Kidney (tissue), 14 donors: ENCODE measurements around the gene ERCC2. TPM values are rescaled to one million over a fixed set of nuclear protein-coding genes. Genes with fewer than 3 reads are reported as not detected.

Experiments used
- DNase-seq, 5 donors: peaks; one replicate each; pipeline ENCODE4 v3.0.0-alpha.2; 2013 to 2020
- FAIRE-seq: peaks from 2 replicates; lab custom pipeline; 2012; peaks lifted over from hg19 to GRCh38; lab: Jason Lieb, UNC
- H3K27ac ChIP-seq, 2 donors: one replicate each; pipeline ENCODE4 v1.7.0; 2013; ENCODE audit warnings: low read depth in 2 of 2, low read length in 2 of 2, inconsistent platforms in 1 of 2
- H3K27me3 ChIP-seq: one replicate; pipeline ENCODE4 v1.7.1; 2013; ENCODE audit warnings: low read length, inconsistent platforms; ENCODE audit not compliant: control insufficient read depth, insufficient read depth
- H3K36me3 ChIP-seq, 3 donors: one replicate each; pipeline versions ENCODE4 v1.7.0 to v1.7.1; 2013; ENCODE audit warnings: low read length in 3 of 3, control low read depth in 1 of 3, inconsistent platforms in 1 of 3; ENCODE audit not compliant: insufficient read depth in 3 of 3, control insufficient read depth in 2 of 3
- H3K4me1 ChIP-seq, 3 donors: one replicate each; pipeline versions ENCODE4 v1.7.0 to v1.7.1; 2013; ENCODE audit warnings: low read length in 3 of 3, inconsistent platforms in 1 of 3, low read depth in 1 of 3; ENCODE audit not compliant: control insufficient read depth in 2 of 3, insufficient read depth in 2 of 3
- H3K4me3 ChIP-seq, 3 donors: one replicate each; pipeline versions ENCODE4 v1.7.0 to v1.8.1; 2013; ENCODE audit warnings: low read length in 3 of 3, control low read depth in 1 of 3, inconsistent platforms in 1 of 3
- H3K9ac ChIP-seq, 3 donors: one replicate each; pipeline versions ENCODE4 v1.7.0 to v1.7.1; 2013; ENCODE audit warnings: low read length in 3 of 3, control low read depth in 1 of 3, inconsistent platforms in 1 of 3
- H3K9me3 ChIP-seq, 3 donors: one replicate each; pipeline versions ENCODE4 v1.7.0 to v1.7.1; 2013; ENCODE audit warnings: low read length in 3 of 3, control low read depth in 1 of 3, inconsistent platforms in 1 of 3; ENCODE audit not compliant: control insufficient read depth in 2 of 3, insufficient read depth in 1 of 3
- CTCF ChIP-seq: IDR thresholded peaks from 3 replicates; pipeline ENCODE4 v1.5.1; 2012; ENCODE audit warnings: mild to moderate bottlenecking, moderate library complexity, borderline replicate concordance; ENCODE audit not compliant: insufficient read depth; ENCODE audit errors: extremely low read depth
- intact Hi-C: fragments of 100-400 bp; cut with DNase I; formaldehyde crosslinking; loops from one replicate; pipeline ENCODE4 v1.11.1; 2022
- polyA plus RNA-seq: library from polyadenylated mRNA; stranded (reverse); fragments of 350-450 nt; fragmentation: Illumina TruSeq; extraction: RNeasy Lipid Tissue Mini Kit (QIAGEN cat#74804); gene quantifications from one replicate; pipeline ENCODE4 v1.2.3, GENCODE V29; 2014; ENCODE audit warnings: low read depth, low replicate concordance; ENCODE audit not compliant: insufficient read depth
- total RNA-seq: library from RNA; stranded (reverse); fragmentation: NEBNext Ultra II Directional; extraction: Animal tissue kit (Norgen Biotek cat#: 25700); gene quantifications from one replicate; pipeline ENCODE4 v1.2.1, GENCODE V29; 2021
- donor health status: control.
- donor health status: control.
- donor health status: control.
- donor health status: control.
- donor health status: control.
- donor health status: DM: yes; HTN: yes; CAD: no.
- donor health status: Normal renal cell carcinoma (clear cell type).

Gene ERCC2
- total and polyA plus RNA-seq, 2 donors from 2014 or later = 16.7 to 19.0 TPM

GRCh38 chr19:45404557-45405434, 34.4 kb upstream of the ERCC2 start, which contains the start of gene PPP1R13L:
Gene PPP1R13L (minus strand): TSS chr19:45405069. CDS start chr19:45398318, 6,751 bp downstream.
- intact Hi-C loops = no loop called here

GRCh38 chr19:45403781-45404556, 33.6 kb upstream of the ERCC2 start:
- FAIRE-seq = no peak
- peak in 4 of 5 donors; percentile 42 to 79 (median 49) for DNase-seq
- TF ChIP-seq CTCF = peak; percentile 6
- Histone ChIP-seq H3K9ac (peak overlapping the region in 1 of 3 donors; percentile 36), H3K4me1 (peaks cover 0 to 10% (median 9%) of the 10 kb centered on the region in 3 donors), H3K4me3 (peak overlapping the region; percentile 67 to 92 (median 92)), H3K27me3 (peaks cover 15% of the 10 kb centered on the region), H3K27ac (peak overlapping the region in 1 of 2 donors; percentile 60), H3K36me3 (no peaks in the 10 kb centered on the region), H3K9me3 (no peaks in the 10 kb centered on the region)
- intact Hi-C loops = no loop called here

More at GRCh38 chr19:45404557-45405434, 34.4 kb upstream of the ERCC2 start, which contains the start of gene PPP1R13L:
- H3K9me3 ChIP-seq = no peaks in the 10 kb centered on the region
- DNase-seq = peak; percentile 71 to 95 (median 85)
- H3K4me3 ChIP-seq = peak within 1 kb of the TSS; percentile 67 to 92 (median 92)
- peak within 1 kb of the TSS; percentile 36 to 87 (median 50) for H3K9ac ChIP-seq
- no peak for TF ChIP-seq CTCF
- FAIRE-seq = no peak
- peak within 1 kb of the TSS; percentile 88 to 99 for H3K27ac ChIP-seq
- H3K4me1 ChIP-seq = peaks cover 0 to 10% (median 9%) of the 10 kb centered on the region in 3 donors
- H3K36me3 ChIP-seq = no peaks in the 10 kb centered on the region
- peaks cover 15% of the 10 kb centered on the region for H3K27me3 ChIP-seq

GRCh38 chr19:45403272-45403671, 32.9 kb upstream of the ERCC2 start:
- intact Hi-C loops = no loop called here
- Histone ChIP-seq H3K27me3 (peaks cover 15% of the 10 kb centered on the region), H3K9ac (no peak overlapping the region), H3K27ac (peak overlapping the region in 1 of 2 donors; percentile 41), H3K9me3 (no peaks in the 10 kb centered on the region), H3K36me3 (no peaks in the 10 kb centered on the region), H3K4me1 (peaks cover 0 to 10% (median 9%) of the 10 kb centered on the region in 3 donors), H3K4me3 (no peak overlapping the region)
- TF ChIP-seq CTCF = no peak
- no peak for DNase-seq
- FAIRE-seq = no peak
